Kidney (tissue), 14 donors: Measurements from ENCODE around the gene MRPL11. TPM values are rescaled to one million over a fixed set of nuclear protein-coding genes. Genes with fewer than 3 reads are reported as not detected.

Experiments
- DNase-seq, 5 donors: peaks; one replicate each; pipeline ENCODE4 v3.0.0-alpha.2; 2013 to 2020
- FAIRE-seq: peaks from 2 replicates; lab custom pipeline; 2012; peaks lifted over from hg19 to GRCh38; lab: Jason Lieb, UNC
- H3K27ac ChIP-seq, 2 donors: one replicate each; pipeline ENCODE4 v1.7.0; 2013; ENCODE audit warnings: low read depth in 2 of 2, low read length in 2 of 2, inconsistent platforms in 1 of 2
- H3K27me3 ChIP-seq: one replicate; pipeline ENCODE4 v1.7.1; 2013; ENCODE audit warnings: low read length, inconsistent platforms; ENCODE audit not compliant: control insufficient read depth, insufficient read depth
- H3K36me3 ChIP-seq, 3 donors: one replicate each; pipeline versions ENCODE4 v1.7.0 to v1.7.1; 2013; ENCODE audit warnings: low read length in 3 of 3, control low read depth in 1 of 3, inconsistent platforms in 1 of 3; ENCODE audit not compliant: insufficient read depth in 3 of 3, control insufficient read depth in 2 of 3
- H3K4me1 ChIP-seq, 3 donors: one replicate each; pipeline versions ENCODE4 v1.7.0 to v1.7.1; 2013; ENCODE audit warnings: low read length in 3 of 3, inconsistent platforms in 1 of 3, low read depth in 1 of 3; ENCODE audit not compliant: control insufficient read depth in 2 of 3, insufficient read depth in 2 of 3
- H3K4me3 ChIP-seq, 3 donors: one replicate each; pipeline versions ENCODE4 v1.7.0 to v1.8.1; 2013; ENCODE audit warnings: low read length in 3 of 3, control low read depth in 1 of 3, inconsistent platforms in 1 of 3
- H3K9ac ChIP-seq, 3 donors: one replicate each; pipeline versions ENCODE4 v1.7.0 to v1.7.1; 2013; ENCODE audit warnings: low read length in 3 of 3, control low read depth in 1 of 3, inconsistent platforms in 1 of 3
- H3K9me3 ChIP-seq, 3 donors: one replicate each; pipeline versions ENCODE4 v1.7.0 to v1.7.1; 2013; ENCODE audit warnings: low read length in 3 of 3, control low read depth in 1 of 3, inconsistent platforms in 1 of 3; ENCODE audit not compliant: control insufficient read depth in 2 of 3, insufficient read depth in 1 of 3
- intact Hi-C: fragments of 100-400 bp; cut with DNase I; formaldehyde crosslinking; loops from one replicate; pipeline ENCODE4 v1.11.1; 2022
- polyA plus RNA-seq: library from polyadenylated mRNA; stranded (reverse); fragments of 350-450 nt; fragmentation: Illumina TruSeq; extraction: RNeasy Lipid Tissue Mini Kit (QIAGEN cat#74804); gene quantifications from one replicate; pipeline ENCODE4 v1.2.3, GENCODE V29; 2014; ENCODE audit warnings: low read depth, low replicate concordance; ENCODE audit not compliant: insufficient read depth
- total RNA-seq: library from RNA; stranded (reverse); fragmentation: NEBNext Ultra II Directional; extraction: Animal tissue kit (Norgen Biotek cat#: 25700); gene quantifications from one replicate; pipeline ENCODE4 v1.2.1, GENCODE V29; 2021
- TF ChIP-seq, protein P1 (sequence below): IDR thresholded peaks from 3 replicates; pipeline ENCODE4 v1.5.1; 2012; ENCODE audit warnings: mild to moderate bottlenecking, moderate library complexity, borderline replicate concordance; ENCODE audit not compliant: insufficient read depth; ENCODE audit errors: extremely low read depth
- donor health status: control.
- donor health status: control.
- donor health status: control.
- donor health status: control.
- donor health status: control.
- donor health status: DM: yes; HTN: yes; CAD: no.
- donor health status: Normal renal cell carcinoma (clear cell type).

Gene MRPL11
- total and polyA plus RNA-seq, 2 donors from 2014 or later = 34.1 to 97.3 TPM

DNA sequence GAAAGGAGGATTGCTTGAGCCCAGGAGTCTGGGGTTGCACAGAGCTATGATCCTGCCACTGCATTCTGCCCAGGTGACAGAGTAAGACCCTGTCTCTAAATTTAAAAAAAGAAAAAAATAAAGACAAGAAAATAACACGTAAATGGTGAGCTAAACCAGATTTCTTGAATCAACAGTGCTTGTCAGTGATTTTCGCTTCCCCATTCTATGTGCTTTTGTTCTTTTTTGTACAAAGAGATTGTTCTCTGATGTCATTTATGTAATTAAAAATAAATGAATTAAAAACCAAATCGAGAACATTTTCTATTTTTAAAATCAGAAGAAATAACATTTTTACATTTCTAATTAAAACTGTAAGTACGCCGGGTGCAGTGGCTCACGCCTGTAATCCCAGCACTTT, 47.3 kb downstream of the MRPL11 start:
- no peaks in the 10 kb centered on the region for H3K9me3 ChIP-seq

GRCh38 chr11:66388780-66389386, 49.8 kb downstream of the MRPL11 start:
- Histone ChIP-seq H3K4me1 (no peaks in the 10 kb centered on the region), H3K36me3 (no peaks in the 10 kb centered on the region), H3K9me3 (no peaks in the 10 kb centered on the region), H3K27me3 (no peaks in the 10 kb centered on the region), H3K9ac (no peak overlapping the region), H3K4me3 (no peak overlapping the region), H3K27ac (no peak overlapping the region)
- DNase-seq = peak in 4 of 5 donors; percentile 70 to 82 (median 72)
- intact Hi-C loops = no loop called here
- no peak for FAIRE-seq
- TF ChIP-seq, protein P1, sequence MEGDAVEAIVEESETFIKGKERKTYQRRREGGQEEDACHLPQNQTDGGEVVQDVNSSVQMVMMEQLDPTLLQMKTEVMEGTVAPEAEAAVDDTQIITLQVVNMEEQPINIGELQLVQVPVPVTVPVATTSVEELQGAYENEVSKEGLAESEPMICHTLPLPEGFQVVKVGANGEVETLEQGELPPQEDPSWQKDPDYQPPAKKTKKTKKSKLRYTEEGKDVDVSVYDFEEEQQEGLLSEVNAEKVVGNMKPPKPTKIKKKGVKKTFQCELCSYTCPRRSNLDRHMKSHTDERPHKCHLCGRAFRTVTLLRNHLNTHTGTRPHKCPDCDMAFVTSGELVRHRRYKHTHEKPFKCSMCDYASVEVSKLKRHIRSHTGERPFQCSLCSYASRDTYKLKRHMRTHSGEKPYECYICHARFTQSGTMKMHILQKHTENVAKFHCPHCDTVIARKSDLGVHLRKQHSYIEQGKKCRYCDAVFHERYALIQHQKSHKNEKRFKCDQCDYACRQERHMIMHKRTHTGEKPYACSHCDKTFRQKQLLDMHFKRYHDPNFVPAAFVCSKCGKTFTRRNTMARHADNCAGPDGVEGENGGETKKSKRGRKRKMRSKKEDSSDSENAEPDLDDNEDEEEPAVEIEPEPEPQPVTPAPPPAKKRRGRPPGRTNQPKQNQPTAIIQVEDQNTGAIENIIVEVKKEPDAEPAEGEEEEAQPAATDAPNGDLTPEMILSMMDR = peak; percentile 63

More for the DNA sequence above, 47.3 kb downstream of the MRPL11 start:
- H3K36me3 ChIP-seq = no peaks in the 10 kb centered on the region
- TF ChIP-seq, protein P1 = no peak
- FAIRE-seq (no peak), DNase-seq (no peak)
- H3K27ac ChIP-seq = no peak overlapping the region
- H3K4me3 ChIP-seq = no peak overlapping the region
- no peaks in the 10 kb centered on the region for H3K4me1 ChIP-seq
- intact Hi-C loops = no loop called here
- no peaks in the 10 kb centered on the region for H3K27me3 ChIP-seq
- H3K9ac ChIP-seq = no peak overlapping the region

DNA sequence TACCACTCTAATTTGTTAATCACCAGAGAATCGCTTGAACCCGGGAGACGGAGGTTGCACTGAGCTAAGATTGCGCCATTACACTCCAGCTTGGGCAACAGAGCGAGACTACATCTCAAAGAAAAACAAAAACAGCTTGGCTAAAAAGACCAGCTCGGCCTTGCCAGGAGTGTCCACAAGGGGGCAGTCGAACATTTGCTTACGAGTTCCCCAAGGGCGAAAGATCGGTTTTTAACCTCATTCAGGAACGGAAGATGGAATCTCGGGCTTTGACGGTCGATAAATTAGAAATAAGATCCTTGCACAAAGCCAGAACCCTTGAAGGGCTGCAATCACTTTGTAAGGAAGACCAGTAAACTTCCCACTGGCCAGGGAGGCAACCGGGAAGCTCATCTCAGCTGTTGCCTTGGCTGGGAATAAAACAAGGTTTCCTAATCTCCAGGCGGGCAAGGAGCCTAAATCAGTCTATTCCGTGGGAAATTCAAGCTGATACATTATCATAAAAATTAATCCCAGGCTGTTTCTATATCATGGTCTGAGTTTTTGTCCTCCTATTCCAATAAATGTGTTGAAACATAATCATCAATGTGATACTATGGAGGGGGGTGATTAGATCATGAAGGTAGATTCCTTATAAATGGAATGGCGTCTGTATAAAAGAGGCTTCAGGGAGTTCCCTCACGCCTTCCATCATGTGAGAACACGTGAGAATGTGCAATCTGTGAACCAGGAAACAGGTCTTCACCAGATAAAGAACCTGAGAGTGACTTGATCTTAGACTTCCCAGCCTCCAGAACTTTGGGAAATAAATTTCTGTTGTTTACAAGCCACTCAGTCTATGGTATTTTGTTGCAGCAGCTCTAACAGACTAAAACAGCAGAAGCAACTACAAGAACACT, 52.2 kb downstream of the MRPL11 start:
- H3K27ac ChIP-seq = no peak overlapping the region
- peak overlapping the region; percentile 10 to 39 (median 26) for H3K4me3 ChIP-seq
- FAIRE-seq = no peak

More for the DNA sequence above, 52.2 kb downstream of the MRPL11 start:
- no peaks in the 10 kb centered on the region for H3K4me1 ChIP-seq
- peak overlapping the region; percentile 8 to 50 (median 41) for H3K9ac ChIP-seq
- no peaks in the 10 kb centered on the region for H3K27me3 ChIP-seq
- intact Hi-C loops = no loop called here
- H3K9me3 ChIP-seq = no peaks in the 10 kb centered on the region
- TF ChIP-seq, protein P1 = peak; percentile 93
- peak; percentile 91 to 96 (median 93) for DNase-seq
- H3K36me3 ChIP-seq = no peaks in the 10 kb centered on the region

Other genes with a start within 250 kb of the MRPL11 start
- gene KLC2, start 181.1 kb downstream of the MRPL11 start, total RNA-seq = 30.6 TPM
- 16.2 TPM for gene KLC2, start 181.1 kb downstream of the MRPL11 start, polyA plus RNA-seq
- 153 TPM for gene RAB1B, start 170.2 kb downstream of the MRPL11 start, total RNA-seq
- gene RAB1B, start 170.2 kb downstream of the MRPL11 start, polyA plus RNA-seq = 197 TPM
- 0.63 TPM for gene CNIH2, start 160.7 kb downstream of the MRPL11 start, total RNA-seq
- not detected for gene CNIH2, start 160.7 kb downstream of the MRPL11 start, polyA plus RNA-seq
- gene YIF1A, start 149.7 kb downstream of the MRPL11 start, total RNA-seq = 92.1 TPM
- gene YIF1A, start 149.7 kb downstream of the MRPL11 start, polyA plus RNA-seq = 115 TPM
- gene TMEM151A, start 147.0 kb downstream of the MRPL11 start, total RNA-seq = 0.19 TPM
- gene TMEM151A, start 147.0 kb downstream of the MRPL11 start, polyA plus RNA-seq = not detected
- gene CD248, start 121.8 kb downstream of the MRPL11 start, total RNA-seq = 22.9 TPM
- gene CD248, start 121.8 kb downstream of the MRPL11 start, polyA plus RNA-seq = 14.8 TPM
- gene RIN1, start 102.4 kb downstream of the MRPL11 start, total RNA-seq = 9.2 TPM
- gene RIN1, start 102.4 kb downstream of the MRPL11 start, polyA plus RNA-seq = 2.3 TPM
- 32.8 TPM for gene BRMS1, start 93.7 kb downstream of the MRPL11 start, total RNA-seq
- 69.7 TPM for gene BRMS1, start 93.7 kb downstream of the MRPL11 start, polyA plus RNA-seq
- 21.7 TPM for gene B4GAT1, start 91.2 kb downstream of the MRPL11 start, total RNA-seq
- gene B4GAT1, start 91.2 kb downstream of the MRPL11 start, polyA plus RNA-seq = 59.9 TPM
- gene SLC29A2, start 67.1 kb downstream of the MRPL11 start, total RNA-seq = 10.4 TPM
- 17.5 TPM for gene SLC29A2, start 67.1 kb downstream of the MRPL11 start, polyA plus RNA-seq
- gene NPAS4, start 17.8 kb downstream of the MRPL11 start, total RNA-seq = 0.19 TPM
- gene NPAS4, start 17.8 kb downstream of the MRPL11 start, polyA plus RNA-seq = not detected
- gene PELI3, start 28.1 kb upstream of the MRPL11 start, total RNA-seq = 8.1 TPM
- 9.1 TPM for gene PELI3, start 28.1 kb upstream of the MRPL11 start, polyA plus RNA-seq
- 41.7 TPM for gene DPP3, start 41.6 kb upstream of the MRPL11 start, total RNA-seq
- gene DPP3, start 41.6 kb upstream of the MRPL11 start, polyA plus RNA-seq = 32.9 TPM
- gene BBS1, start 71.8 kb upstream of the MRPL11 start, total RNA-seq = 85.4 TPM
- gene BBS1, start 71.8 kb upstream of the MRPL11 start, polyA plus RNA-seq = 30.1 TPM
- 18.7 TPM for gene ZDHHC24, start 107.2 kb upstream of the MRPL11 start, total RNA-seq
- 13.2 TPM for gene ZDHHC24, start 107.2 kb upstream of the MRPL11 start, polyA plus RNA-seq
- 0.16 TPM for gene ACTN3, start 108.1 kb upstream of the MRPL11 start, total RNA-seq
- not detected for gene ACTN3, start 108.1 kb upstream of the MRPL11 start, polyA plus RNA-seq
- 58.0 TPM for gene CTSF, start 129.8 kb upstream of the MRPL11 start, total RNA-seq
- gene CTSF, start 129.8 kb upstream of the MRPL11 start, polyA plus RNA-seq = 80.4 TPM
- 1.0 TPM for gene CCDC87, start 154.2 kb upstream of the MRPL11 start, total RNA-seq
- 0.13 TPM for gene CCDC87, start 154.2 kb upstream of the MRPL11 start, polyA plus RNA-seq
- gene CCS, start 154.3 kb upstream of the MRPL11 start, total RNA-seq = 40.7 TPM
- 78.7 TPM for gene CCS, start 154.3 kb upstream of the MRPL11 start, polyA plus RNA-seq
- 80.6 TPM for gene RBM14, start 177.8 kb upstream of the MRPL11 start, total RNA-seq
- 35.9 TPM for gene RBM14, start 177.8 kb upstream of the MRPL11 start, polyA plus RNA-seq
- gene RBM4, start 199.9 kb upstream of the MRPL11 start, total RNA-seq = 125 TPM
- gene RBM4, start 199.9 kb upstream of the MRPL11 start, polyA plus RNA-seq = 168 TPM
- gene RBM4B, start 239.0 kb upstream of the MRPL11 start, total RNA-seq = 18.2 TPM
- gene RBM4B, start 239.0 kb upstream of the MRPL11 start, polyA plus RNA-seq = 20.8 TPM